Astrocyte of the hippocampus (primary cell): ENCODE data around the gene DUSP1.

Source experiments
- DNase-seq: peaks from one replicate; pipeline ENCODE4 v3.0.0; 2011; ENCODE audit warnings: low read depth, low spot score

DUSP1 gene

DNA sequence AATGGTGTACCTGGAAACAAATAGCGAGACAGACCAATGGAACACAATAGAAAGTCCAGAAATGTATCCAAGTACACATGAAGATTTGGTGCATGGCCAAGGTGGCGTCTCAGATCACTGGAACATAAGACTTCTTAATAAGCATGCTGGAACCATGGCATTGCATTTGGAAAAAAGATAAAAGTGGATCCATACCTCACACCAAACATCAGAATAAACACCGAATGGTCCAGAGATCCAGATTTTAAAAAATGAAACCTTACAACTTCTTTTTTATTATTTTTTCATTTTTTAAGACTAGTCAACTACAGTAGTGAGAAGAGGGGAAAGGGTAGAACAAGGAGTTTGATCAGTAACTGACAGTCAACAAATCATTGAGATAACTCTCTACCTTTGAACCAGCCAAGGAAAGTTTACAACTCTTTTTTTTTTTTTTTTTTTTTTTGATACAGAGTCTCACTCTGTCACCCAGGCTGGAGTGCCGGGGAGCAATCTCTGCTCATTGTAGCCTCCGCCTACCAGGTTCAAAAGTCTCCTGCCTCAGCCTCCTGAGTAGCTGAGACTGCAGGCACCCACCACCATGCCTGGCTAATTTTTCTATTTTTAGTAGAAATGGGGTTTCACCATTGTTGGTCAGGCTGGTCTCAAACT is 8.8 kb upstream of the DUSP1 start:
- no peak for DNase-seq

- peak; percentile 89 for DNase-seq
Observed at GRCh38 chr5:172777881-172778814, 7.2 kb upstream of the DUSP1 start.

GRCh38 chr5:172776235-172776594 is 5.2 kb upstream of the DUSP1 start:
- no peak for DNase-seq

GRCh38 chr5:172775326-172776234 is 4.6 kb upstream of the DUSP1 start:
- DNase-seq: peak; percentile 46

GRCh38 chr5:172774561-172775315 is 3.7 kb upstream of the DUSP1 start:
- no peak for DNase-seq

- DNase-seq: peak; percentile 57
Observed at GRCh38 chr5:172773481-172774469, 2.8 kb upstream of the DUSP1 start.

GRCh38 chr5:172772112-172772906 is 1.3 kb upstream of the DUSP1 start:
- DNase-seq: peak; percentile 98

GRCh38 chr5:172771439-172772111 is 580 bp upstream of the DUSP1 start:
- no peak for DNase-seq

DNA sequence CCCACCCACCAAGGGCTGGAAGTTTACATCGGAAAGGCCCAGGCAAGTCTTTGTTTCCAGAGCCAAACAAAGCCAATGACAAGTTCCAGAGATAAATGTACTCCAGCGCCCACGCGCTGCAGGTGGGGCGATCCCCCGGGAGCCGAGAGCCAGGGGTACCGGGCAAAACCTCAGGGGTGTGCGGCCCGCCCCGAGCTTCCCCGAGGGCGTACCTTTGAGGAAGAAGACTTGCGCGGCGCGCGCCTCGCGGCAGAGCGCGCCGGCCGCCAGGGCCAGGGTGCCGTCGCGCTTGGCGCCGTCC is 671 bp downstream of the DUSP1 start:
- DNase-seq: no peak

DNA sequence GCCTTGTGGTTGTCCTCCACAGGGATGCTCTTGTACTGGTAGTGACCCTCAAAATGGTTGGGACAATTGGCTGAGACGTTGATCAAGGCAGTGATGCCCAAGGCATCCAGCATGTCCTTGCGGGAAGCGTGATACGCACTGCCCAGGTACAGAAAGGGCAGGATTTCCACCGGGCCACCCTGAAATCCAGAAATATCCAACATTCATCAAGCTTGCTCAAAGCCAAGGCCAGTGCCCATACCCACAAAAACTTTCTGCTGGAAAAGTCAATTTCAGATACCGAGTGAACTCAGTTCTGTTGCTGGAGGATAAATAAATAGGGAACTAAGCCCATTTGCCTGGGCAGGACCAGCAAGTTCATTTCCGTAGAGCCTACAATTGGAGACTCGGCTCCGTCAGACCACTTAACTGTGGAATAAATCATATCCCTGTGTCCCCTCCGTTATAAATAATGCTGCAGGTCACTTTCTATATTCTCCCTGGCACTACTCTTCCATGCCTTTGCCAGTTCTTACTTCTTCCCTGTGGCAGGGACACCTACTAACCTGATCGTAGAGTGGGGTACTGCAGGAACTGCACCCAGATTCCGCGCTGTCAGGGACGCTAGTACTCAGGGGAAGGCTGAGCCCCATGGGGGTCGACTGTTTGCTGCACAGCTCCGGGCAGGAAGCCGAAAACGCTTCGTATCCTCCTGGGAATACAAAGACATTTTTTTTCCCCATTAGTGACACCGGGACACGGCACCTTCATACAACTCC is 1.2 kb downstream of the DUSP1 start:
- peak; percentile 68 for DNase-seq

DNA sequence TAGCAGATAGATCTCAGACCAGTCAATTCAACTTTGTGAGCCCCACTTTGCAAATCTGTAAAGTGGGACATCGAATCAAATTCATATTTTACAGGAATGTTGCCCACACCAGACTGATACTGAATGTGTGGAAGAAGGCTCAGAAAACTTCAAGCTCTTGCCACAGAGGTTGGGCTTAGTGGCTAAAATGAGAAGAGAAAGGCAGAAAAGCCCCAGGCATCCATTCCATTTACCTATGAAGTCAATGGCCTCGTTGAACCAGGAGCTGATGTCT is 1.7 kb downstream of the DUSP1 start:
- DNase-seq: no peak

GRCh38 chr5:172768573-172769341 is 2.2 kb downstream of the DUSP1 start:
- peak; percentile 71 for DNase-seq

DNA sequence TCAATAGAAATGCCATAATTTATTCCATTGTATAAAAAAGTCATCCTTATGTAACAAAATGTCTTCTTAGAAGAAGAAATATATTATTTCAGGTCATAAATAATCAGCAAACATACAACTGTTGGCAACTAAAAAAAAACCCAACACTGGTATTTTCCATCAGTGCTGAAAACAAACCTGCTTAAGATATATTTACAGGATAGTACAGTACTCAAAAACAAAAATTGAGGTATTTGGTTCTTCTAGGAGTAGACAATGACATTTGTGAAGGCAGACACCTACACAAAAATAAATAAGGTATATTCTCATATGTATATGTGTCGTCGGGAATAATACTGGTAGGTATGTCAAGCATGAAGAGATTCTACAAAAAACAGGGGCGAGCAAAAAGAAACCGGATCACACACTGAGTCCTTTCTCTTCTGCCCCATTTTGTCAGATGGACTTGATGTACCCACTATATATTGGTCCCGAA is 2.9 kb downstream of the DUSP1 start:
- DNase-seq: no peak

GRCh38 chr5:172766287-172767108 is 4.5 kb downstream of the DUSP1 start:
- peak; percentile 91 for DNase-seq

- DNase-seq: peak; percentile 93
Observed at GRCh38 chr5:172765766-172766286, 5.2 kb downstream of the DUSP1 start.
